HEK293 (cell line): ENCODE measurements around the gene GID8.

ENCODE experiments used
- AEBP2 ChIP-seq: fragments of 450-650 bp; formaldehyde crosslinking; IDR thresholded peaks from 2 replicates; pipeline ENCODE4 v1.5.1; 2016; ENCODE audit warnings: missing biosample characterization, missing genetic modification characterization, borderline replicate concordance
- HIC1 ChIP-seq: fragments of 450-650 bp; formaldehyde crosslinking; IDR thresholded peaks from 2 replicates; pipeline ENCODE4 v1.5.1; 2016; ENCODE audit warnings: missing biosample characterization, missing genetic modification characterization
- KLF8 ChIP-seq: fragments of 450-650 bp; formaldehyde crosslinking; IDR thresholded peaks from 2 replicates; pipeline ENCODE4 v1.5.1; 2016; ENCODE audit warnings: missing biosample characterization, missing genetic modification characterization
- PRDM2 ChIP-seq: fragments of 450-650 bp; formaldehyde crosslinking; IDR thresholded peaks from 2 replicates; pipeline ENCODE4 v1.5.1; 2016; ENCODE audit warnings: missing biosample characterization, missing genetic modification characterization, borderline replicate concordance
- PRDM4 ChIP-seq: fragments of 450-650 bp; formaldehyde crosslinking; IDR thresholded peaks from 2 replicates; pipeline ENCODE4 v1.5.1; 2017; ENCODE audit warnings: missing biosample characterization, missing genetic modification characterization
- REST ChIP-seq: fragments of 450-650 bp; formaldehyde crosslinking; IDR thresholded peaks from 2 replicates; pipeline ENCODE4 v1.5.1; 2016; ENCODE audit warnings: missing biosample characterization, missing genetic modification characterization
- TCF7L2 ChIP-seq: IDR thresholded peaks from 2 replicates; pipeline ENCODE4 v1.6.1; 2011; ENCODE audit warnings: low read depth, mild to moderate bottlenecking, inconsistent platforms, low read length, moderate library complexity, borderline replicate concordance
- WT1 ChIP-seq: fragments of 450-650 bp; formaldehyde crosslinking; IDR thresholded peaks from 2 replicates; pipeline ENCODE4 v1.5.1; 2016; ENCODE audit warnings: missing biosample characterization, missing genetic modification characterization
- YY1 ChIP-seq: fragments of 450-650 bp; formaldehyde crosslinking; IDR thresholded peaks from 2 replicates; pipeline ENCODE4 v1.5.1; 2018; ENCODE audit warnings: missing biosample characterization, missing genetic modification characterization
- YY2 ChIP-seq: fragments of 450-650 bp; formaldehyde crosslinking; IDR thresholded peaks from 2 replicates; pipeline ENCODE4 v1.5.1; 2016; ENCODE audit warnings: missing biosample characterization, missing genetic modification characterization
- ZBTB7A ChIP-seq: fragments of 450-650 bp; formaldehyde crosslinking; IDR thresholded peaks from 2 replicates; pipeline ENCODE4 v1.5.1; 2016; ENCODE audit warnings: low read depth, missing biosample characterization, missing genetic modification characterization
- ZNF157 ChIP-seq: fragments of 450-650 bp; formaldehyde crosslinking; IDR thresholded peaks from 2 replicates; pipeline ENCODE4 v1.5.1; 2016; ENCODE audit warnings: missing biosample characterization, missing genetic modification characterization
- ZNF184 ChIP-seq: fragments of 450-650 bp; IDR thresholded peaks from 2 replicates; pipeline ENCODE4 v1.5.1; 2018; ENCODE audit warnings: missing biosample characterization, mild to moderate bottlenecking, missing genetic modification characterization
- ZNF341 ChIP-seq: fragments of 450-650 bp; formaldehyde crosslinking; IDR thresholded peaks from 2 replicates; pipeline ENCODE4; 2016; ENCODE audit warnings: low read depth, missing biosample characterization, missing genetic modification characterization
- ZNF362 ChIP-seq: fragments of 450-650 bp; formaldehyde crosslinking; IDR thresholded peaks from 2 replicates; pipeline ENCODE4 v1.5.1; 2016; ENCODE audit warnings: missing biosample characterization, missing genetic modification characterization
- ZNF433 ChIP-seq: fragments of 450-650 bp; formaldehyde crosslinking; IDR thresholded peaks from 2 replicates; pipeline ENCODE4 v1.5.1; 2016; ENCODE audit warnings: missing biosample characterization, missing genetic modification characterization, low read depth
- ZNF629 ChIP-seq: fragments of 450-650 bp; formaldehyde crosslinking; IDR thresholded peaks from 2 replicates; pipeline ENCODE4 v1.5.1; 2017; ENCODE audit warnings: missing biosample characterization, missing genetic modification characterization
- ZNF654 ChIP-seq: fragments of 450-650 bp; formaldehyde crosslinking; IDR thresholded peaks from 2 replicates; pipeline ENCODE4 v1.5.1; 2016; ENCODE audit warnings: low read depth, missing biosample characterization, missing genetic modification characterization
- ZNF777 ChIP-seq: fragments of 450-650 bp; formaldehyde crosslinking; IDR thresholded peaks from 2 replicates; pipeline ENCODE4 v1.5.1; 2017; ENCODE audit warnings: missing biosample characterization, missing genetic modification characterization, borderline replicate concordance
- ZNF791 ChIP-seq: fragments of 450-650 bp; formaldehyde crosslinking; IDR thresholded peaks from 2 replicates; pipeline ENCODE4 v1.5.1; 2016; ENCODE audit warnings: missing biosample characterization, missing genetic modification characterization
- ZNF843 ChIP-seq: fragments of 450-650 bp; formaldehyde crosslinking; IDR thresholded peaks from 2 replicates; pipeline ENCODE4 v1.5.1; 2016; ENCODE audit warnings: missing biosample characterization, missing genetic modification characterization

Gene GID8

GRCh38 chr20:62926229-62927127 is 11.5 kb upstream of the GID8 start, which contains the start of gene DIDO1 (continued):
- no peak for TF ChIP-seq ZBTB7A
- peak; percentile 54 for TF ChIP-seq ZNF341
- no peak for TF ChIP-seq ZNF157
- TF ChIP-seq AEBP2 = no peak
- no peak for TF ChIP-seq ZNF433
- TF ChIP-seq WT1 (tag by site-specific recombination) = no peak
- TF ChIP-seq ZNF791 (tag by site-specific recombination) = no peak
- peak; percentile 70 for TF ChIP-seq KLF8 (tag by site-specific recombination)
- TF ChIP-seq ZNF362 (tag by site-specific recombination) = no peak
- TF ChIP-seq ZNF843 (tag by site-specific recombination) = no peak
- TF ChIP-seq ZNF654 = no peak
- TF ChIP-seq TCF7L2 = no peak
- TF ChIP-seq HIC1 (tag by site-specific recombination) = no peak
- TF ChIP-seq ZNF184 = no peak; the same call in 1 of the 2 replicates
- TF ChIP-seq REST = no peak
- peak; percentile 83 for TF ChIP-seq YY1 (tag by site-specific recombination)
- TF ChIP-seq PRDM4 (tag by site-specific recombination) = no peak
- TF ChIP-seq ZNF629 (tag by site-specific recombination) = no peak; the same call in 1 of the 2 replicates
- TF ChIP-seq ZNF777 (tag by site-specific recombination) = no peak
- TF ChIP-seq YY2 (tag by site-specific recombination) = peak; percentile 73
- no peak for TF ChIP-seq PRDM2
